ENCODE results near the gene PRDM15. TPM values are rescaled to one million over a fixed set of nuclear protein-coding genes. Genes with fewer than 3 reads are reported as not detected.

PRDM15 gene
- total RNA-seq, 1 donor from 2014 or later: 12.0 TPM

DNA sequence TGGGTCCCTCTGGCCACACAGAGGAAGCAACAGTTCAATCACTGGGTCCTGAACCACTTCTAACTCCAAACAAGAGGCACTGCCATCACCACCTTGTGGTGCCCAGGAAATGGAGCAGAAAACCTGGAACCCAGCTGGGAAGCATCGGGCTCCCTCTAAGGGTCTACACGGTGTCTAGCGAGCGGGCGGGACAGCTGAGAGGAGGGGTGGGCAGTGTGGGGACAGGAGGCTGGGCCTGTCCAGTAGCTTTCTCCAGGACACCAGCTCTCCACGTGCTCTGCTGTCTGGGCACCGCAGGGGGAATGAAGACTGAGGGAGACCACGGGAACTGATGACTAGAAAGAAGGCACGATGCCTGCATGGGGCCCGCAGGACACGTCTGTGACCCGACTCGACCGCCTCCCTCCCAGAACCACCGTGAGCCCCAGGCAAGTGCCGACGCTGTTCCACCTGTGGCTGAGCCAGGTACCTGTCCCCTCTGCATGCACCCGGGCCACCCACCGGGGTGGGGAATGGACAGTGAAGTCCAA lies 5.4 kb upstream of the PRDM15 start:
- H3K4me1 Mint-ChIP-seq: peaks cover 9% of the 10 kb centered on the region
- no peaks in the 10 kb centered on the region for H3K9me3 Mint-ChIP-seq

GRCh38 chr21:41883582-41883981 lies 4.4 kb upstream of the PRDM15 start:
- TF ChIP-seq CTCF (conservative IDR thresholded peaks at IDR 0.05): no peak
- no peaks in the 10 kb centered on the region for H3K27me3 Mint-ChIP-seq (ENCODE audit: low read depth)
- no peak for DNase-seq (ENCODE audit: low read depth, low spot score)
- no peaks in the 10 kb centered on the region for H3K36me3 Mint-ChIP-seq (ENCODE audit: low read depth)
- H3K27ac Mint-ChIP-seq (ENCODE audit: unreplicated experiment): no peak overlapping the region
- no peaks in the 10 kb centered on the region for H3K9me3 Mint-ChIP-seq
- peaks cover 9% of the 10 kb centered on the region for H3K4me1 Mint-ChIP-seq
- peak overlapping the region; percentile 69 for H3K4me3 Mint-ChIP-seq

More for the DNA sequence above, 5.4 kb upstream of the PRDM15 start:
- no peaks in the 10 kb centered on the region for H3K36me3 Mint-ChIP-seq (ENCODE audit: low read depth)
- no peak for TF ChIP-seq CTCF (conservative IDR thresholded peaks at IDR 0.05)
- H3K27ac Mint-ChIP-seq (ENCODE audit: unreplicated experiment): no peak overlapping the region
- H3K27me3 Mint-ChIP-seq (ENCODE audit: low read depth): no peaks in the 10 kb centered on the region
- DNase-seq (ENCODE audit: low read depth, low spot score): no peak
- no peak overlapping the region for H3K4me3 Mint-ChIP-seq

DNA sequence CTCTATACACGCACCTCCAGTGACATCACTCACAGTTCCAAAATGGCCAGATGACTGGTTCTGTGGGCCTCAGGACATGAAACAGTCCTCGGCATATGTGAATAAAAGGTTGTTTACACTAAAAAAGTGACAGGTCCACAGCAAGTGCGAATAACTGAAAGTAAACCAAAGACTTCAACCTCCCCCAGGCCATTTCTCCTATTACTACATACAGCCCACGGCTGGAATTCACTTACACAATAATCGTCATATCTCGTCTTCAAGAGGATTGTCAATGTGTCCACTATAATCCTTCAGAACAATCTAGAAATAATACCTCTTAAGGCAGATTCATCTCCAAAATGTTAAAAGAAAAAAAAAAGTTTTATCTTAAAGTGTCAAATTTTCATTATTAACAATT lies 1.9 kb upstream of the PRDM15 start:
- Mint-ChIP-seq H3K27me3 (ENCODE audit: low read depth) (no peaks in the 10 kb centered on the region), H3K4me1 (peaks cover 22% of the 10 kb centered on the region), H3K36me3 (ENCODE audit: low read depth) (no peaks in the 10 kb centered on the region), H3K4me3 (peak overlapping the region; percentile 89), H3K9me3 (no peaks in the 10 kb centered on the region), H3K27ac (ENCODE audit: unreplicated experiment) (no peak overlapping the region)
- DNase-seq (ENCODE audit: low read depth, low spot score): no peak
- no peak for TF ChIP-seq CTCF (conservative IDR thresholded peaks at IDR 0.05)

GRCh38 chr21:41880153-41880552 lies 1.0 kb upstream of the PRDM15 start:
- Mint-ChIP-seq H3K27ac (ENCODE audit: unreplicated experiment) (no peak overlapping the region), H3K4me1 (peaks cover 22% of the 10 kb centered on the region), H3K27me3 (ENCODE audit: low read depth) (no peaks in the 10 kb centered on the region), H3K36me3 (ENCODE audit: low read depth) (no peaks in the 10 kb centered on the region), H3K9me3 (no peaks in the 10 kb centered on the region), H3K4me3 (peak overlapping the region; percentile 89)
- DNase-seq (ENCODE audit: low read depth, low spot score): no peak
- no peak for TF ChIP-seq CTCF (conservative IDR thresholded peaks at IDR 0.05)

DNA sequence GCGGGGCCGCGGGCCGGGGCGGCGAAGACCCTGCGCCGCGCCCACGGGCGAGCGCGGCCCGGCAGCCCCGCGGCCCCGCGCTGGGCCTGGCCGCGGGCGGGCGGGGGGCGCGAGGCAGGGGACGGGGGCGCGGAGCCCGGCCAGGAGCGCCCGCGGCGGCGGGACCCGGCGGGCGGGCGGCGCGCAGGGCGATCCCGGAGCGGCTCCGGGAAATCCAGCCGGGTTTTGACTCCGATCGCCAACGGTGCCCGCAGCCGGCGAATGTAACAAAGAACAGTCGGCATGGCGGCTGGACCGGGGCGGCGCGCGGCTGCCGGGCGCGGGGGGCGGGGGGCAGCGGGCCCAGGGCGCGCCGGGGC lies 334 bp downstream of the PRDM15 start:
- peak; percentile 65 for DNase-seq (ENCODE audit: low read depth, low spot score)
- no peaks in the 10 kb centered on the region for H3K9me3 Mint-ChIP-seq
- no peaks in the 10 kb centered on the region for H3K36me3 Mint-ChIP-seq (ENCODE audit: low read depth)
- no peak overlapping the region for H3K27ac Mint-ChIP-seq (ENCODE audit: unreplicated experiment)
- H3K4me1 Mint-ChIP-seq: peaks cover 22% of the 10 kb centered on the region
- TF ChIP-seq CTCF (conservative IDR thresholded peaks at IDR 0.05): no peak
- no peak overlapping the region for H3K4me3 Mint-ChIP-seq
- H3K27me3 Mint-ChIP-seq (ENCODE audit: low read depth): no peaks in the 10 kb centered on the region
